ENCODE results near the gene CPA3. TPM values are rescaled to one million over a fixed set of nuclear protein-coding genes. Genes with fewer than 3 reads are reported as not detected.

CPA3 gene
- total RNA-seq, 1 donor from 2014 or later = 1.4 TPM

GRCh38 chr3:148857316-148857715 is 7.8 kb upstream of the CPA3 start:
- Histone ChIP-seq H3K36me3 (no peaks in the 10 kb centered on the region), H3K9me3 (replicated peaks) (no peaks in the 10 kb centered on the region), H3K27me3 (ENCODE audit: low read depth) (peaks cover 5% of the 10 kb centered on the region), H3K4me3 (no peak overlapping the region), H3K4me1 (no peaks in the 10 kb centered on the region), H3K27ac (replicated peaks) (no peak overlapping the region)
- TF ChIP-seq CTCF (IDR thresholded peaks at IDR 0.05; ENCODE audit: borderline replicate concordance) = no peak
- intact Hi-C loops (cut with micrococcal nuclease) = no loop called here
- no peak for DNase-seq

DNA sequence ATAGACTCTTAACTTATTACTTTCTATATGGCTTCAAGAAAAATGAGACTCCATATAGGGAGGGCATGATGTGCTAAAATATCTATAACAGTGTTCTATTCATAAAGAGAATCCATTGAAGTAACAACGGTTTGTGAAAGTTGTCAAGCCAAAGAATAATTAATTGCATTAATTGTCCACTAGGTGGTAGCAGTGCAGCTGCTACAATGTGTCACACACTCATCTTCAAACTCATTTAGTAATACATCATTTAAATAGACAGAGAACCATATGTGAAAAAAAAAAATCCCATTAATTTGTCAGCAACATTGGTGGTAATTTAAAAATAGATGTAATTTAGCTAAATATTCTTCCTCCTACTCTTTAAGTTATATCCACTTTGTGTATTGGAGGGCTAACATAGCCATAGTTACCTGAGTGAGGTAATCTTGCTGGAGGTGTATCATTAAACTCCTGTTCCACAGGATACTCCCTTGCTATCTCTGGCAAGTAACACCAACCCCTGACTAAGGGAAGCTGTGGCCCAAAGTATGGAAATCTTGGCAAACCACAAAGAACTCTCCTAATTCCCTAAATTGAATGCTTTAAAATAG is 3.7 kb upstream of the CPA3 start:
- Histone ChIP-seq H3K4me1 (no peaks in the 10 kb centered on the region), H3K27ac (replicated peaks) (no peak overlapping the region), H3K9me3 (replicated peaks) (no peaks in the 10 kb centered on the region), H3K4me3 (no peak overlapping the region), H3K36me3 (no peaks in the 10 kb centered on the region), H3K27me3 (ENCODE audit: low read depth) (peaks cover 26% of the 10 kb centered on the region)
- TF ChIP-seq CTCF (IDR thresholded peaks at IDR 0.05; ENCODE audit: borderline replicate concordance) = peak; percentile 81
- intact Hi-C loops (cut with micrococcal nuclease) = loop anchor here (5.0 kb wide), 1 partner anchor 86 kb away; no protein-coding TSS in a partner anchor
- no peak for DNase-seq

- H3K27me3 ChIP-seq (ENCODE audit: low read depth) = peaks cover 30% of the 10 kb centered on the region
- no peak overlapping the region for H3K27ac ChIP-seq (replicated peaks)
- H3K4me1 ChIP-seq = no peaks in the 10 kb centered on the region
- H3K36me3 ChIP-seq = no peaks in the 10 kb centered on the region
- TF ChIP-seq CTCF (IDR thresholded peaks at IDR 0.05; ENCODE audit: borderline replicate concordance) = no peak
- DNase-seq = no peak
- intact Hi-C loops (cut with micrococcal nuclease) = loop anchor here (5.0 kb wide), 1 partner anchor 84 kb away; no protein-coding TSS in a partner anchor
- no peaks in the 10 kb centered on the region for H3K9me3 ChIP-seq (replicated peaks)
- H3K4me3 ChIP-seq = no peak overlapping the region
Observed at GRCh38 chr3:148863297-148863696, 1.8 kb upstream of the CPA3 start.

DNA sequence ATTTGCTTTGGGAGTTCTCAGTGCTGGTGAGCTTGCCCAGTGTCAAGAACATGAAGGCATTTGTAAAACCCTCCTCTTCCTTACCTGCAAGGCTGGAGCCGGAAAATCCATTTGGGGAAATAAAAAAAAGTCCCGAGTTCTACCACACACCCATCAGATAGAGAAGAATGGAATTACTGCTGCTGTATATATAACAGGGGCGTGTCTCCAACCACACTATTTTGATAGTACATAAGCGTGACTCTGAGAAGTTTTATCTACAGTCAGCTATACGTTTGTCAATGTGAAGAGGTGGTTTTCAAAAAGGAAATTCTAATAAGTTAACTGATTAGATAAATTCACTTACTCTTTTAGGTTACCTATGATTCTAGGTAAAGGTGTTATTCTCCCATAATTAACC is 1.3 kb upstream of the CPA3 start:
- intact Hi-C loops (cut with micrococcal nuclease) = loop anchor here (5.0 kb wide), 1 partner anchor 83 kb away; no protein-coding TSS in a partner anchor

DNA sequence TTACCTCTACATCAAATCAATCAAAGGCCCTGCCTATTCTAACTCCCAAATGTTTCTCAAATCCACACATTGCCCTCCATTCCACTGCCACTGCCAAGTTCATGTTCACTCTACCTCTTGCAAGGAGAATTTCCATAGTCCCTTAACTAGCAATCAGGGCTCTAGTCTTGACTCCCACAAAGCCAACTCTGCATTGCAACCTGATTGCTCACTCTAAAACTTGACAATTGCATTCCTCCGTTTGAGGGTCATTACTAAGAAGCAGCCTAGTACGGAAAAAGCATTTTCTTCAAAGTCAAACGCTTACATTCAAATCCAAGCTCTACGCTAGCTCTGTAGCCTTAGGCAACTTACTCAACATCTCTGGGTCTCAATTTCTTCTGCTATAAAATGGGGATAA is 1.2 kb downstream of the CPA3 start:
- no peaks in the 10 kb centered on the region for H3K9me3 ChIP-seq (replicated peaks)
- H3K4me3 ChIP-seq = no peak overlapping the region
- intact Hi-C loops (cut with micrococcal nuclease) = no loop called here
- no peak overlapping the region for H3K27ac ChIP-seq (replicated peaks)
- H3K36me3 ChIP-seq = no peaks in the 10 kb centered on the region
- H3K27me3 ChIP-seq (ENCODE audit: low read depth) = peaks cover 30% of the 10 kb centered on the region
- no peak for TF ChIP-seq CTCF (IDR thresholded peaks at IDR 0.05; ENCODE audit: borderline replicate concordance)
- no peaks in the 10 kb centered on the region for H3K4me1 ChIP-seq
- DNase-seq = no peak

More for the DNA sequence above, 1.3 kb upstream of the CPA3 start:
- Histone ChIP-seq H3K4me1 (no peaks in the 10 kb centered on the region), H3K27me3 (ENCODE audit: low read depth) (peaks cover 30% of the 10 kb centered on the region), H3K36me3 (no peaks in the 10 kb centered on the region), H3K27ac (replicated peaks) (no peak overlapping the region), H3K9me3 (replicated peaks) (no peaks in the 10 kb centered on the region), H3K4me3 (no peak overlapping the region)
- no peak for TF ChIP-seq CTCF (IDR thresholded peaks at IDR 0.05; ENCODE audit: borderline replicate concordance)
- DNase-seq = no peak
